ENCODE measurements around the gene PRODH2. TPM values are rescaled to one million over a fixed set of nuclear protein-coding genes. Genes with fewer than 3 reads are reported as not detected.

Gene PRODH2
- total and polyA plus RNA-seq, 4 donors: 56.4 to 156 (median 114) TPM

DNA sequence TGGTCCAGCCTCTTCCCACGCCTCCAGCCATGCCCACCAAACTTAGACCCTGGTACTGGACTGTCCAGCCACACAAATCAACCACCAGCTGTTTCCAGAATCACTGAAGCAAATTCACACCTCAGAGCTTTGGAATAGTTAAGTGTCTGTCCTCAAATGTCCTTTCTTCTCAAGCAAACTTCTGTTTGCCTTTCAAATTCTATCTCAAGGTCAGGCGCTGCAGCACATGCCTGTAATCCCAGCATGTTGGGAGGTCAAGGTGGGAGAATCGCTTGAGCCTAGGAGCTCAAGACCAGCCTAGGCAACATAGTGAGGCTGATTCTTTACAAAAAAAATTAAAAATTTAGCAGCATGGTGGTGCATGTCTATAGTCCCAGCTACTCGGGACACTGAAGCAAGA, 19.4 kb upstream of the PRODH2 start:
- H3K27me3 ChIP-seq (ENCODE audit: control insufficient read depth in 4 of 4, insufficient read depth in 4 of 4, low read length in 3 of 4): peaks cover 0 to 4% (median 2%) of the 10 kb centered on the region in 4 donors
- H3K4me3 ChIP-seq (ENCODE audit: low read depth in 1 of 3, low read length in 3 of 3): no peak overlapping the region
- no peak for TF ChIP-seq MAX (IDR thresholded peaks at IDR 0.05)
- no peak for TF ChIP-seq JUND (IDR thresholded peaks at IDR 0.05)
- no peak for TF ChIP-seq SP1 (IDR thresholded peaks at IDR 0.05)
- TF ChIP-seq GABPA (IDR thresholded peaks at IDR 0.05 in 1 of 2, conservative IDR thresholded peaks at IDR 0.05 in 1 of 2): no peak
- no peak for TF ChIP-seq NR2F2 (IDR thresholded peaks at IDR 0.05)
- TF ChIP-seq RAD21 (IDR thresholded peaks at IDR 0.05): no peak
- TF ChIP-seq TAF1 (conservative IDR thresholded peaks at IDR 0.05): no peak
- TF ChIP-seq RXRA (IDR thresholded peaks at IDR 0.05): no peak
- TF ChIP-seq CTCF (IDR thresholded peaks at IDR 0.05; ENCODE audit: low read depth, low read length, missing input control): no peak
- no peak for TF ChIP-seq HNF4A (conservative IDR thresholded peaks at IDR 0.05)
- DNase-seq (ENCODE audit: low spot score): no peak
- no peaks in the 10 kb centered on the region for H3K4me1 ChIP-seq (ENCODE audit: control insufficient read depth in 4 of 4, insufficient read depth in 4 of 4, low read length in 3 of 4)
- no peaks in the 10 kb centered on the region for H3K9me3 ChIP-seq (ENCODE audit: control insufficient read depth in 4 of 4, low read length in 3 of 4)
- no peak overlapping the region for H3K27ac ChIP-seq (ENCODE audit: low read depth in 1 of 2, low read length in 2 of 2)
- WGBS: 56% methylated on average over 4 of the region's 4 CpGs
- no peaks in the 10 kb centered on the region for H3K36me3 ChIP-seq (ENCODE audit: control insufficient read depth in 4 of 4, insufficient read depth in 3 of 4, low read depth in 1 of 4, low read length in 3 of 4)
- H3K9ac ChIP-seq (ENCODE audit: low read depth in 1 of 2, low read length in 2 of 2): no peak overlapping the region

DNA sequence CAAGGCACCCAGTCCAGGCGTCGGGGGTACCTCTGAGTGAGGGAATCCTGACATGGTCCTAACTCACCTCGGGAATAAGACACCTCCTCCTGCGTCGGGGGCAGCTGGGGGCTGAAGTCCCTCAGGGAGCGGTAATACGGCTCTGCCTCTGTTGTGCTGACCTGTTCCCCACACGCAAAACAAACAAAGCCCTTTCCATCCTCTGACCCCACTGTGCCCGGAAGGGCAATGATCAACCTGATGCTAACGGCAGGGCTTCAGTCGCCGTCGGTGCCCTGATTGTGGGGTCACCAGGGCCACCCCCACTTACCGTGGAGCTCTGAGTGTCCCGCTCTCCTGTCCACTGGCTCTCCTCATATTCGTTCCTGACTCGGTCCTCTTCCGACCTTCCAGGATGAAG, 18.3 kb upstream of the PRODH2 start:
- DNase-seq (ENCODE audit: low spot score): no peak
- H3K4me3 ChIP-seq (ENCODE audit: low read depth in 1 of 3, low read length in 3 of 3): no peak overlapping the region
- H3K36me3 ChIP-seq (ENCODE audit: control insufficient read depth in 4 of 4, insufficient read depth in 3 of 4, low read depth in 1 of 4, low read length in 3 of 4): no peaks in the 10 kb centered on the region
- no peak overlapping the region for H3K27ac ChIP-seq (ENCODE audit: low read depth in 1 of 2, low read length in 2 of 2)
- no peak for TF ChIP-seq EGR1 (IDR thresholded peaks at IDR 0.05; ENCODE audit: low read depth in 2 of 2)
- TF ChIP-seq MAX (IDR thresholded peaks at IDR 0.05): no peak
- no peak for TF ChIP-seq YY1 (IDR thresholded peaks at IDR 0.05)
- TF ChIP-seq, protein P1, sequence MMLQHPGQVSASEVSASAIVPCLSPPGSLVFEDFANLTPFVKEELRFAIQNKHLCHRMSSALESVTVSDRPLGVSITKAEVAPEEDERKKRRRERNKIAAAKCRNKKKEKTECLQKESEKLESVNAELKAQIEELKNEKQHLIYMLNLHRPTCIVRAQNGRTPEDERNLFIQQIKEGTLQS (IDR thresholded peaks at IDR 0.05): no peak
- TF ChIP-seq TAF1 (conservative IDR thresholded peaks at IDR 0.05): no peak
- TF ChIP-seq, protein P2, sequence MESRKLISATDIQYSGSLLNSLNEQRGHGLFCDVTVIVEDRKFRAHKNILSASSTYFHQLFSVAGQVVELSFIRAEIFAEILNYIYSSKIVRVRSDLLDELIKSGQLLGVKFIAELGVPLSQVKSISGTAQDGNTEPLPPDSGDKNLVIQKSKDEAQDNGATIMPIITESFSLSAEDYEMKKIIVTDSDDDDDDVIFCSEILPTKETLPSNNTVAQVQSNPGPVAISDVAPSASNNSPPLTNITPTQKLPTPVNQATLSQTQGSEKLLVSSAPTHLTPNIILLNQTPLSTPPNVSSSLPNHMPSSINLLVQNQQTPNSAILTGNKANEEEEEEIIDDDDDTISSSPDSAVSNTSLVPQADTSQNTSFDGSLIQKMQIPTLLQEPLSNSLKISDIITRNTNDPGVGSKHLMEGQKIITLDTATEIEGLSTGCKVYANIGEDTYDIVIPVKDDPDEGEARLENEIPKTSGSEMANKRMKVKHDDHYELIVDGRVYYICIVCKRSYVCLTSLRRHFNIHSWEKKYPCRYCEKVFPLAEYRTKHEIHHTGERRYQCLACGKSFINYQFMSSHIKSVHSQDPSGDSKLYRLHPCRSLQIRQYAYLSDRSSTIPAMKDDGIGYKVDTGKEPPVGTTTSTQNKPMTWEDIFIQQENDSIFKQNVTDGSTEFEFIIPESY (IDR thresholded peaks at IDR 0.05): no peak
- no peak for TF ChIP-seq SP1 (IDR thresholded peaks at IDR 0.05)
- no peak for TF ChIP-seq HNF4G (IDR thresholded peaks at IDR 0.05)
- no peak for TF ChIP-seq REST (IDR thresholded peaks at IDR 0.05)
- TF ChIP-seq NR2F2 (IDR thresholded peaks at IDR 0.05): no peak
- TF ChIP-seq FOXA1 (IDR thresholded peaks at IDR 0.05): no peak
- TF ChIP-seq RXRA (IDR thresholded peaks at IDR 0.05): no peak
- TF ChIP-seq GABPA (IDR thresholded peaks at IDR 0.05 in 1 of 2, conservative IDR thresholded peaks at IDR 0.05 in 1 of 2): no peak
- no peak for TF ChIP-seq RAD21 (IDR thresholded peaks at IDR 0.05)
- no peak for TF ChIP-seq HNF4A (conservative IDR thresholded peaks at IDR 0.05)
- no peak for TF ChIP-seq JUND (IDR thresholded peaks at IDR 0.05)
- no peak for TF ChIP-seq CTCF (IDR thresholded peaks at IDR 0.05; ENCODE audit: low read depth, low read length, missing input control)
- no peak for TF ChIP-seq FOXA2 (IDR thresholded peaks at IDR 0.05)
- H3K4me1 ChIP-seq (ENCODE audit: control insufficient read depth in 4 of 4, insufficient read depth in 4 of 4, low read length in 3 of 4): no peaks in the 10 kb centered on the region
- 46% methylated on average over 18 of the region's 18 CpGs for WGBS
- peaks cover 0 to 8% (median 2%) of the 10 kb centered on the region in 4 donors for H3K27me3 ChIP-seq (ENCODE audit: control insufficient read depth in 4 of 4, insufficient read depth in 4 of 4, low read length in 3 of 4)
- H3K9ac ChIP-seq (ENCODE audit: low read depth in 1 of 2, low read length in 2 of 2): no peak overlapping the region
- H3K9me3 ChIP-seq (ENCODE audit: control insufficient read depth in 4 of 4, low read length in 3 of 4): no peaks in the 10 kb centered on the region
